HEK293 (cell line): ENCODE data around the gene PDZRN3.

Experiments
- CTCF ChIA-PET: fragments of 350-600 bp; formaldehyde crosslinking; extraction: SDS; loops from one replicate; lab custom pipeline; 2021; ENCODE audit warnings: antibody characterized with exemption; lab: Yijun Ruan, JAX
- POLR2A ChIA-PET: fragments of 300-600 bp; formaldehyde crosslinking; extraction: SDS; loops from one replicate; lab custom pipeline; 2020; ENCODE audit warnings: antibody characterized with exemption, inconsistent platforms; lab: Yijun Ruan, JAX
- H3K27ac ChIP-seq: fragments of 200-500 bp; sonication (Bioruptor generic); 2 replicates; pipeline ENCODE4 v1.5.1; 2014; ENCODE audit warnings: low read depth, low read length, control low read depth, inconsistent platforms; ENCODE audit errors: extremely low read depth
- H3K36me3 ChIP-seq, 2 experiments: fragments of 200-500 bp in 1 of 2; sonication (Bioruptor generic) in 1 of 2; 1 replicate in 1 of 2; 2 replicates in 1 of 2; pipeline ENCODE4 v1.5.1; 2014 to 2017; ENCODE audit warnings: inconsistent platforms in 2 of 2, low read length in 2 of 2; ENCODE audit not compliant: control insufficient read depth in 2 of 2, insufficient read depth in 1 of 2
- H3K4me1 ChIP-seq: fragments of 200-500 bp; sonication (Bioruptor generic); 2 replicates; pipeline ENCODE4 v1.5.1; 2014; ENCODE audit warnings: mild to moderate bottlenecking, low read length, inconsistent platforms; ENCODE audit not compliant: control insufficient read depth, insufficient read depth
- H3K4me3 ChIP-seq: 2 replicates; pipeline ENCODE4 v1.5.1; 2011; ENCODE audit warnings: low read depth, mild to moderate bottlenecking, control low read depth, low read length, moderate library complexity
- H3K9me3 ChIP-seq: fragments of 200-500 bp; sonication (Bioruptor generic); 2 replicates; pipeline ENCODE4 v1.5.1; 2014; ENCODE audit warnings: low read depth, low read length, inconsistent platforms; ENCODE audit not compliant: control insufficient read depth, insufficient read depth
- KLF7 ChIP-seq: fragments of 450-650 bp; formaldehyde crosslinking; IDR thresholded peaks from 2 replicates; pipeline ENCODE4 v1.5.1; 2016; ENCODE audit warnings: missing biosample characterization, missing genetic modification characterization, borderline replicate concordance
- OSR2 ChIP-seq: fragments of 450-650 bp; formaldehyde crosslinking; IDR thresholded peaks from 2 replicates; pipeline ENCODE4 v1.5.1; 2016; ENCODE audit warnings: missing biosample characterization, missing genetic modification characterization
- SP2 ChIP-seq: fragments of 450-650 bp; formaldehyde crosslinking; IDR thresholded peaks from 2 replicates; pipeline ENCODE4 v1.5.1; 2016; ENCODE audit warnings: missing biosample characterization, missing genetic modification characterization
- ZNF138 ChIP-seq: fragments of 450-650 bp; formaldehyde crosslinking; IDR thresholded peaks from 2 replicates; pipeline ENCODE4 v1.5.1; 2016; ENCODE audit warnings: missing biosample characterization, missing genetic modification characterization, borderline replicate concordance
- ZNF140 ChIP-seq: fragments of 450-650 bp; formaldehyde crosslinking; IDR thresholded peaks from 2 replicates; pipeline ENCODE4 v1.5.1; 2016; ENCODE audit warnings: missing biosample characterization, missing genetic modification characterization
- ZNF184 ChIP-seq: fragments of 450-650 bp; IDR thresholded peaks from 2 replicates; pipeline ENCODE4 v1.5.1; 2018; ENCODE audit warnings: missing biosample characterization, mild to moderate bottlenecking, missing genetic modification characterization
- ZNF48 ChIP-seq: fragments of 450-650 bp; formaldehyde crosslinking; IDR thresholded peaks from 2 replicates; pipeline ENCODE4 v1.5.1; 2016; ENCODE audit warnings: missing biosample characterization, missing genetic modification characterization
- ZNF660 ChIP-seq: fragments of 450-650 bp; IDR thresholded peaks from 2 replicates; pipeline ENCODE4 v1.5.1; 2018; ENCODE audit warnings: missing biosample characterization, mild to moderate bottlenecking, missing genetic modification characterization
- ZNF792 ChIP-seq: fragments of 450-650 bp; formaldehyde crosslinking; IDR thresholded peaks from 2 replicates; pipeline ENCODE4 v1.5.1; 2016; ENCODE audit warnings: missing biosample characterization, missing genetic modification characterization
- TF ChIP-seq, protein P1 (sequence below): fragments of 450-650 bp; formaldehyde crosslinking; IDR thresholded peaks from 2 replicates; pipeline ENCODE4 v1.5.1; 2016; ENCODE audit warnings: missing biosample characterization, missing genetic modification characterization, borderline replicate concordance
- TF ChIP-seq, protein P2 (sequence below): fragments of 450-650 bp; formaldehyde crosslinking; IDR thresholded peaks from 2 replicates; pipeline ENCODE4 v1.5.1; 2017; ENCODE audit warnings: missing biosample characterization, missing genetic modification characterization
- TF ChIP-seq, protein P3 (sequence below): fragments of 450-650 bp; formaldehyde crosslinking; IDR thresholded peaks from 2 replicates; pipeline ENCODE4 v1.5.1; 2016; ENCODE audit warnings: missing biosample characterization, missing genetic modification characterization
- TF ChIP-seq, protein P4 (sequence below): fragments of 450-650 bp; formaldehyde crosslinking; IDR thresholded peaks from 2 replicates; pipeline ENCODE4 v1.5.1; 2016; ENCODE audit warnings: missing biosample characterization, missing genetic modification characterization, low read depth
- TF ChIP-seq, protein P5 (sequence below): fragments of 450-650 bp; formaldehyde crosslinking; IDR thresholded peaks from 2 replicates; pipeline ENCODE4 v1.5.1; 2016; ENCODE audit warnings: missing biosample characterization, missing genetic modification characterization
- TF ChIP-seq, protein P6 (sequence below): fragments of 450-650 bp; formaldehyde crosslinking; IDR thresholded peaks from 2 replicates; pipeline ENCODE4 v1.5.1; 2017; ENCODE audit warnings: missing biosample characterization, mild to moderate bottlenecking, missing genetic modification characterization, moderate library complexity

Gene PDZRN3

DNA sequence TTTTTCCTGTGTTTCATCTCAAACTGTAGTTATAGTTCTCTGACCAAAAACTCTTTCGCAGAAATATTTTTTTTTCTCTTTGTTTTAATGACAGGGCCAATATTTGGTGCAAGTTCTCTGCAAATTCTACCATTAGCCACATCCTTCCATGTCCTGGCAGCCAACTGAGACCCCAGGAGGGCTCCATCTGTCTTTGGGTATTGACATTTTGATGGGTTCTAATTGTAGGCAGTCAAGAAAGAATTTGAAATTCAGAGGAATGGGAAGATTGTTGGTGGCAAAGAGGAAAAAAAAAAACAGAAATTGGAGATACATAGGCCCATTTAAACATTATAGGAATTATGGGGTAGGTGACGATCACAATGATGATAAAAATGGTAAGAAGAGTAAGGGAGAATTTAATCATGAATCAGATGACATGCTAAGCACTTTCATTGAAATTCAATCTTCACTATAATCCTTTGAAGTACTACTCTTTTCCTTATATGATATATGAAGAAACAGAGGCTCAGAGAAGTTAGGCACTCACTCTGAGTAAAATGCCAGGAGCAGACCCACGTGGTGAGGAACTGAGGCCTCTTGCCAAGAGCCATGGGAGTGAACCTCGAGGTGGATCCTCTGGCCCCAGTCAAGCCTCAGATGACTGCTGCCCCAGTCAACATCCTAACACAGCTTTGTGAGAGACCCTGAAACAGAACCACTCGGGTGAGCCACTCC lies 151.4 kb downstream of the PDZRN3 start (continued):
- TF ChIP-seq, protein P1, sequence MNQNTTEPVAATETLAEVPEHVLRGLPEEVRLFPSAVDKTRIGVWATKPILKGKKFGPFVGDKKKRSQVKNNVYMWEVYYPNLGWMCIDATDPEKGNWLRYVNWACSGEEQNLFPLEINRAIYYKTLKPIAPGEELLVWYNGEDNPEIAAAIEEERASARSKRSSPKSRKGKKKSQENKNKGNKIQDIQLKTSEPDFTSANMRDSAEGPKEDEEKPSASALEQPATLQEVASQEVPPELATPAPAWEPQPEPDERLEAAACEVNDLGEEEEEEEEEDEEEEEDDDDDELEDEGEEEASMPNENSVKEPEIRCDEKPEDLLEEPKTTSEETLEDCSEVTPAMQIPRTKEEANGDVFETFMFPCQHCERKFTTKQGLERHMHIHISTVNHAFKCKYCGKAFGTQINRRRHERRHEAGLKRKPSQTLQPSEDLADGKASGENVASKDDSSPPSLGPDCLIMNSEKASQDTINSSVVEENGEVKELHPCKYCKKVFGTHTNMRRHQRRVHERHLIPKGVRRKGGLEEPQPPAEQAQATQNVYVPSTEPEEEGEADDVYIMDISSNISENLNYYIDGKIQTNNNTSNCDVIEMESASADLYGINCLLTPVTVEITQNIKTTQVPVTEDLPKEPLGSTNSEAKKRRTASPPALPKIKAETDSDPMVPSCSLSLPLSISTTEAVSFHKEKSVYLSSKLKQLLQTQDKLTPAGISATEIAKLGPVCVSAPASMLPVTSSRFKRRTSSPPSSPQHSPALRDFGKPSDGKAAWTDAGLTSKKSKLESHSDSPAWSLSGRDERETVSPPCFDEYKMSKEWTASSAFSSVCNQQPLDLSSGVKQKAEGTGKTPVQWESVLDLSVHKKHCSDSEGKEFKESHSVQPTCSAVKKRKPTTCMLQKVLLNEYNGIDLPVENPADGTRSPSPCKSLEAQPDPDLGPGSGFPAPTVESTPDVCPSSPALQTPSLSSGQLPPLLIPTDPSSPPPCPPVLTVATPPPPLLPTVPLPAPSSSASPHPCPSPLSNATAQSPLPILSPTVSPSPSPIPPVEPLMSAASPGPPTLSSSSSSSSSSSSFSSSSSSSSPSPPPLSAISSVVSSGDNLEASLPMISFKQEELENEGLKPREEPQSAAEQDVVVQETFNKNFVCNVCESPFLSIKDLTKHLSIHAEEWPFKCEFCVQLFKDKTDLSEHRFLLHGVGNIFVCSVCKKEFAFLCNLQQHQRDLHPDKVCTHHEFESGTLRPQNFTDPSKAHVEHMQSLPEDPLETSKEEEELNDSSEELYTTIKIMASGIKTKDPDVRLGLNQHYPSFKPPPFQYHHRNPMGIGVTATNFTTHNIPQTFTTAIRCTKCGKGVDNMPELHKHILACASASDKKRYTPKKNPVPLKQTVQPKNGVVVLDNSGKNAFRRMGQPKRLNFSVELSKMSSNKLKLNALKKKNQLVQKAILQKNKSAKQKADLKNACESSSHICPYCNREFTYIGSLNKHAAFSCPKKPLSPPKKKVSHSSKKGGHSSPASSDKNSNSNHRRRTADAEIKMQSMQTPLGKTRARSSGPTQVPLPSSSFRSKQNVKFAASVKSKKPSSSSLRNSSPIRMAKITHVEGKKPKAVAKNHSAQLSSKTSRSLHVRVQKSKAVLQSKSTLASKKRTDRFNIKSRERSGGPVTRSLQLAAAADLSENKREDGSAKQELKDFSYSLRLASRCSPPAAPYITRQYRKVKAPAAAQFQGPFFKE (tag by site-specific recombination) = no peak

DNA sequence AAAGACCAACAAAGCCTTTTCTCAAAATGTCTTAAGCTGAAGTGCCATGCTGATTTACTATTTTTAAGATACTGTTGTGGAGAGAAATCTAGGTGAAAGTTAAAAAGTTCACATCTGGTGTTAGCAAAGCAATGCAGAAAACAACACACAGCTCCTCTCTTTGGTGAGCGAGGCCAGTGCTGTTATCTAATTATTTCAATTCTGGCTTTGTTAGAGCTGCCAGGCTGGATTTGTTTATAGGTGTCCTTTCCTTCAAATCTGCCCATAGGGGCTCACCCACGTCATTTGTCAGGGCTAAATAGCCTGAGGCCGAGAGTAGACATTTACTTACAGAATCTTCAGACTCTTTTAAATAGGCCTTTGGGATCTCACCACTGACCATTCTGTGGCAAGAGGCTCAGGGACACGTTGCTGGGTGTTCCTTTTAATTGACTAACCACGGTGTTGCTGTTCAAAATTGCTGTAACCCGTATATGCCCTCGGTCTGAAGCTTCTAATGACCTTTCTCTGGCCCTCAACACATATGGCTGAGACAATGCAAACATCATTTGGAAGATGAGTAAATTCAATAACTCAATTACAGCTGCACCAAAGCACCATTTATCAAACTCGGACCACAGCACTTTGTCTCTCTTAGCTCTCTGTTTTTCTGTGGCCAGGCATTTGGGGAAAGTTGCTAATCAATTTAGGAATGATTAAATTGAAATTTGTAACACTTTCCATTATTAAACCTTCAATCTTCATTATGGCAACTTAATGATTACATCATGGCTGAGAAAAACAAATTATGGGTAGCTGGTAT lies 152.6 kb downstream of the PDZRN3 start:
- Histone ChIP-seq H3K27ac (no peak overlapping the region), H3K4me1 (no peaks in the 10 kb centered on the region), H3K4me3 (no peak overlapping the region), H3K9me3 (no peaks in the 10 kb centered on the region), H3K36me3 (no peaks in the 10 kb centered on the region)
- ChIA-PET POLR2A (no interaction called here), CTCF (no interaction called here)
- TF ChIP-seq ZNF660 (tag by site-specific recombination) (no peak), ZNF140 (tag by site-specific recombination) (no peak), OSR2 (tag by site-specific recombination) (no peak), ZNF184 (tag by site-specific recombination) (no peak), ZNF138 (tag by site-specific recombination) (no peak), ZNF48 (tag by site-specific recombination) (no peak), SP2 (tag by site-specific recombination) (no peak), ZNF792 (tag by site-specific recombination) (no peak), KLF7 (tag by site-specific recombination) (no peak)
- TF ChIP-seq, protein P2, sequence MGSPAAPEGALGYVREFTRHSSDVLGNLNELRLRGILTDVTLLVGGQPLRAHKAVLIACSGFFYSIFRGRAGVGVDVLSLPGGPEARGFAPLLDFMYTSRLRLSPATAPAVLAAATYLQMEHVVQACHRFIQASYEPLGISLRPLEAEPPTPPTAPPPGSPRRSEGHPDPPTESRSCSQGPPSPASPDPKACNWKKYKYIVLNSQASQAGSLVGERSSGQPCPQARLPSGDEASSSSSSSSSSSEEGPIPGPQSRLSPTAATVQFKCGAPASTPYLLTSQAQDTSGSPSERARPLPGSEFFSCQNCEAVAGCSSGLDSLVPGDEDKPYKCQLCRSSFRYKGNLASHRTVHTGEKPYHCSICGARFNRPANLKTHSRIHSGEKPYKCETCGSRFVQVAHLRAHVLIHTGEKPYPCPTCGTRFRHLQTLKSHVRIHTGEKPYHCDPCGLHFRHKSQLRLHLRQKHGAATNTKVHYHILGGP (tag by site-specific recombination) = no peak
- TF ChIP-seq, protein P3, sequence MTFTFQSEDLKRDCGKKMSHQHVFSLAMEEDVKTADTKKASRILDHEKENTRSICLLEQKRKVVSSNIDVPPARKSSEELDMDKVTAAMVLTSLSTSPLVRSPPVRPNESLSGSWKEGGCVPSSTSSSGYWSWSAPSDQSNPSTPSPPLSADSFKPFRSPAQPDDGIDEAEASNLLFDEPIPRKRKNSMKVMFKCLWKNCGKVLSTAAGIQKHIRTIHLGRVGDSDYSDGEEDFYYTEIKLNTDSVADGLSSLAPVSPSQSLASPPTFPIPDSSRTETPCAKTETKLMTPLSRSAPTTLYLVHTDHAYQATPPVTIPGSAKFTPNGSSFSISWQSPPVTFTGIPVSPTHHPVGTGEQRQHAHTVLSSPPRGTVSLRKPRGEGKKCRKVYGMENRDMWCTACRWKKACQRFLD (tag by site-specific recombination) = no peak
- TF ChIP-seq, protein P4, sequence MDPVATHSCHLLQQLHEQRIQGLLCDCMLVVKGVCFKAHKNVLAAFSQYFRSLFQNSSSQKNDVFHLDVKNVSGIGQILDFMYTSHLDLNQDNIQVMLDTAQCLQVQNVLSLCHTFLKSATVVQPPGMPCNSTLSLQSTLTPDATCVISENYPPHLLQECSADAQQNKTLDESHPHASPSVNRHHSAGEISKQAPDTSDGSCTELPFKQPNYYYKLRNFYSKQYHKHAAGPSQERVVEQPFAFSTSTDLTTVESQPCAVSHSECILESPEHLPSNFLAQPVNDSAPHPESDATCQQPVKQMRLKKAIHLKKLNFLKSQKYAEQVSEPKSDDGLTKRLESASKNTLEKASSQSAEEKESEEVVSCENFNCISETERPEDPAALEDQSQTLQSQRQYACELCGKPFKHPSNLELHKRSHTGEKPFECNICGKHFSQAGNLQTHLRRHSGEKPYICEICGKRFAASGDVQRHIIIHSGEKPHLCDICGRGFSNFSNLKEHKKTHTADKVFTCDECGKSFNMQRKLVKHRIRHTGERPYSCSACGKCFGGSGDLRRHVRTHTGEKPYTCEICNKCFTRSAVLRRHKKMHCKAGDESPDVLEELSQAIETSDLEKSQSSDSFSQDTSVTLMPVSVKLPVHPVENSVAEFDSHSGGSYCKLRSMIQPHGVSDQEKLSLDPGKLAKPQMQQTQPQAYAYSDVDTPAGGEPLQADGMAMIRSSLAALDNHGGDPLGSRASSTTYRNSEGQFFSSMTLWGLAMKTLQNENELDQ (tag by site-specific recombination) = no peak
- TF ChIP-seq, protein P5, sequence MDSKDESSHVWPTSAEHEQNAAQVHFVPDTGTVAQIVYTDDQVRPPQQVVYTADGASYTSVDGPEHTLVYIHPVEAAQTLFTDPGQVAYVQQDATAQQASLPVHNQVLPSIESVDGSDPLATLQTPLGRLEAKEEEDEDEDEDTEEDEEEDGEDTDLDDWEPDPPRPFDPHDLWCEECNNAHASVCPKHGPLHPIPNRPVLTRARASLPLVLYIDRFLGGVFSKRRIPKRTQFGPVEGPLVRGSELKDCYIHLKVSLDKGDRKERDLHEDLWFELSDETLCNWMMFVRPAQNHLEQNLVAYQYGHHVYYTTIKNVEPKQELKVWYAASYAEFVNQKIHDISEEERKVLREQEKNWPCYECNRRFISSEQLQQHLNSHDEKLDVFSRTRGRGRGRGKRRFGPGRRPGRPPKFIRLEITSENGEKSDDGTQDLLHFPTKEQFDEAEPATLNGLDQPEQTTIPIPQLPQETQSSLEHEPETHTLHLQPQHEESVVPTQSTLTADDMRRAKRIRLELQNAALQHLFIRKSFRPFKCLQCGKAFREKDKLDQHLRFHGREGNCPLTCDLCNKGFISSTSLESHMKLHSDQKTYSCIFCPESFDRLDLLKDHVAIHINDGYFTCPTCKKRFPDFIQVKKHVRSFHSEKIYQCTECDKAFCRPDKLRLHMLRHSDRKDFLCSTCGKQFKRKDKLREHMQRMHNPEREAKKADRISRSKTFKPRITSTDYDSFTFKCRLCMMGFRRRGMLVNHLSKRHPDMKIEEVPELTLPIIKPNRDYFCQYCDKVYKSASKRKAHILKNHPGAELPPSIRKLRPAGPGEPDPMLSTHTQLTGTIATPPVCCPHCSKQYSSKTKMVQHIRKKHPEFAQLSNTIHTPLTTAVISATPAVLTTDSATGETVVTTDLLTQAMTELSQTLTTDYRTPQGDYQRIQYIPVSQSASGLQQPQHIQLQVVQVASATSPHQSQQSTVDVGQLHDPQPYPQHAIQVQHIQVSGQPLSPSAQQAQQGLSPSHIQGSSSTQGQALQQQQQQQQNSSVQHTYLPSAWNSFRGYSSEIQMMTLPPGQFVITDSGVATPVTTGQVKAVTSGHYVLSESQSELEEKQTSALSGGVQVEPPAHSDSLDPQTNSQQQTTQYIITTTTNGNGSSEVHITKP (tag by site-specific recombination) = no peak
- TF ChIP-seq, protein P6, sequence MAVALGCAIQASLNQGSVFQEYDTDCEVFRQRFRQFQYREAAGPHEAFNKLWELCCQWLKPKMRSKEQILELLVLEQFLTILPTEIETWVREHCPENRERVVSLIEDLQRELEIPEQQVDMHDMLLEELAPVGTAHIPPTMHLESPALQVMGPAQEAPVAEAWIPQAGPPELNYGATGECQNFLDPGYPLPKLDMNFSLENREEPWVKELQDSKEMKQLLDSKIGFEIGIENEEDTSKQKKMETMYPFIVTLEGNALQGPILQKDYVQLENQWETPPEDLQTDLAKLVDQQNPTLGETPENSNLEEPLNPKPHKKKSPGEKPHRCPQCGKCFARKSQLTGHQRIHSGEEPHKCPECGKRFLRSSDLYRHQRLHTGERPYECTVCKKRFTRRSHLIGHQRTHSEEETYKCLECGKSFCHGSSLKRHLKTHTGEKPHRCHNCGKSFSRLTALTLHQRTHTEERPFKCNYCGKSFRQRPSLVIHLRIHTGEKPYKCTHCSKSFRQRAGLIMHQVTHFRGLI (tag by site-specific recombination) = no peak
